WTC11 (cell line): Measurements from ENCODE around the gene MAN1A2. TPM values are rescaled to one million over a fixed set of nuclear protein-coding genes. Genes with fewer than 3 reads are reported as not detected.

Experiments
- ATAC-seq: fragments of 200-7000 bp; cut with Tn5 transposase; 2 replicates; pipeline ENCODE4 v1.10.0; 2021; ENCODE audit warnings: mild to moderate bottlenecking, moderate library complexity
- CTCF ChIA-PET: fragments of 300-600 bp; sonication (Branson Sonifier 250); formaldehyde crosslinking; loops from one replicate; lab custom pipeline; 2021; ENCODE audit warnings: antibody characterized with exemption; lab: Charles Lee
- POLR2A ChIA-PET: fragments of 350-600 bp; sonication (Branson Sonifier 250); formaldehyde crosslinking; loops from one replicate; lab custom pipeline; 2021; ENCODE audit warnings: antibody characterized with exemption; lab: Charles Lee
- DNase-seq: peaks from one replicate; pipeline ENCODE4 v3.0.0; 2021; ENCODE audit warnings: low spot score
- H3K27ac Mint-ChIP-seq: 2 replicates; pipeline ENCODE4 v1.8.0; 2021; ENCODE audit warnings: mixed read lengths
- H3K27me3 Mint-ChIP-seq: 2 replicates; pipeline ENCODE4 v1.8.0; 2021; ENCODE audit warnings: low read depth, mild to moderate bottlenecking, moderate library complexity, mixed read lengths
- H3K36me3 Mint-ChIP-seq: 2 replicates; pipeline ENCODE4 v1.8.0; 2021; ENCODE audit warnings: mixed read lengths
- H3K4me1 Mint-ChIP-seq: 2 replicates; pipeline ENCODE4 v1.8.0; 2022; ENCODE audit warnings: mixed read lengths
- H3K4me3 Mint-ChIP-seq: 2 replicates; pipeline ENCODE4 v1.8.0; 2021; ENCODE audit warnings: mild to moderate bottlenecking, moderate library complexity, mixed read lengths
- H3K9me3 Mint-ChIP-seq: 2 replicates; pipeline ENCODE4 v1.8.0; 2021; ENCODE audit warnings: mixed read lengths
- AR ChIP-seq: fragments of 250-450 bp; sonication (Bioruptor Pico); IDR thresholded peaks from 2 replicates; pipeline ENCODE4 v1.9.0; 2021; ENCODE audit warnings: mild to moderate bottlenecking
- GRHL2 ChIP-seq: fragments of 250-450 bp; sonication (Bioruptor Pico); IDR thresholded peaks from 2 replicates; pipeline ENCODE4 v1.8.0; 2022; ENCODE audit warnings: mild to moderate bottlenecking, moderate library complexity; ENCODE audit not compliant: insufficient replicate concordance, severe bottlenecking
- MXD4 ChIP-seq: fragments of 250-450 bp; sonication (Bioruptor Pico); IDR thresholded peaks from 2 replicates; pipeline ENCODE4 v1.8.0; 2021; ENCODE audit warnings: mild to moderate bottlenecking, moderate library complexity, borderline replicate concordance
- NFE2L1 ChIP-seq: sonication (generic); formaldehyde crosslinking; IDR thresholded peaks from 2 replicates; pipeline ENCODE4 v1.8.1; 2023; ENCODE audit warnings: missing genetic modification reagents
- NR3C1 ChIP-seq: sonication (generic); formaldehyde crosslinking; conservative IDR thresholded peaks from 2 replicates; pipeline ENCODE4 v1.8.1; 2023; ENCODE audit warnings: low read depth, mild to moderate bottlenecking, missing genetic modification reagents
- OVOL2 ChIP-seq: fragments of 250-450 bp; sonication (Bioruptor Pico); IDR thresholded peaks from 2 replicates; pipeline ENCODE4 v1.9.0; 2021; ENCODE audit warnings: mild to moderate bottlenecking, borderline replicate concordance
- USF2 ChIP-seq: sonication (generic); formaldehyde crosslinking; IDR thresholded peaks from 2 replicates; pipeline ENCODE4 v1.8.1; 2023; ENCODE audit warnings: mild to moderate bottlenecking, missing genetic modification reagents, moderate library complexity
- ZBTB43 ChIP-seq: sonication (generic); formaldehyde crosslinking; IDR thresholded peaks from 2 replicates; pipeline ENCODE4 v1.8.1; 2023; ENCODE audit warnings: mild to moderate bottlenecking, missing genetic modification reagents
- ZNF512 ChIP-seq: sonication (generic); formaldehyde crosslinking; IDR thresholded peaks from 2 replicates; pipeline ENCODE4 v1.8.1; 2022; ENCODE audit warnings: missing genetic modification reagents, borderline replicate concordance
- ZNF532 ChIP-seq: fragments of 250-450 bp; sonication (Bioruptor Pico); IDR thresholded peaks from 2 replicates; pipeline ENCODE4 v1.9.0; 2021; ENCODE audit warnings: mild to moderate bottlenecking, borderline replicate concordance
- total RNA-seq: library from RNA; stranded (reverse); gene quantifications from 3 replicates; pipeline ENCODE4 v1.2.3, GENCODE V29; 2021
- TF ChIP-seq, protein P1 (sequence below): sonication (generic); formaldehyde crosslinking; conservative IDR thresholded peaks from 2 replicates; pipeline ENCODE4 v1.8.1; 2022; ENCODE audit warnings: mild to moderate bottlenecking, missing genetic modification reagents
- TF ChIP-seq, protein P2 (sequence below): sonication (generic); formaldehyde crosslinking; IDR thresholded peaks from 2 replicates; pipeline ENCODE4 v1.8.1; 2023; ENCODE audit warnings: mild to moderate bottlenecking, moderate library complexity, missing genetic modification reagents

The MAN1A2 gene
- total RNA-seq, 1 experiment from 2014 or later = 16.0 TPM

DNA sequence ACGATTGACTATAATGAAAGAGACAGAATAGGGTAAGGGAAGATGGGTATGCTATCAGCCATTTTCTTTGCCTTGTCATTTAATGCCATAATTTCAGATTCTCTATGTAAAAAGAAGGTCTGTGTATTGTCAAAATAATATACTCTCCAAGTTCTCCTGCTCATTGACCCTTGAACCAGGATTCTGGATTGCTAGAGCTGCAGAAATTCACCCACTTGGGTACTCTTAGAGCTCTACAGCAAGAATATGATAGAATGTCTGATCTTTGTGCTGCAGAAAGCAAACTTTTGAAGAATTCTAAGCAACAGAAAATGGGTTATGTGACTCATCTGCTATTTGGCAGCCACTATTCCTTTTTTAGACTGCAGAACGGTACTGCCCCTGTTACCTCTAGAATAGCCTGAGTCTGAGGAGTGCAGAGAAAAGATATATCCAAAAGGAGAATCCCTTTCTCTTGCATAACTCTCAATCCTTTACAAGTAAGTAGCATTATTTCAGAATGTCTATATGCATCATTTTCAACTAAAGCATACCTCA lies 160.4 kb downstream of the MAN1A2 start (continued):
- TF ChIP-seq ZBTB43 (CRISPR knock-in tag) (no peak), ZNF532 (no peak), ZNF512 (CRISPR knock-in tag) (no peak)

DNA sequence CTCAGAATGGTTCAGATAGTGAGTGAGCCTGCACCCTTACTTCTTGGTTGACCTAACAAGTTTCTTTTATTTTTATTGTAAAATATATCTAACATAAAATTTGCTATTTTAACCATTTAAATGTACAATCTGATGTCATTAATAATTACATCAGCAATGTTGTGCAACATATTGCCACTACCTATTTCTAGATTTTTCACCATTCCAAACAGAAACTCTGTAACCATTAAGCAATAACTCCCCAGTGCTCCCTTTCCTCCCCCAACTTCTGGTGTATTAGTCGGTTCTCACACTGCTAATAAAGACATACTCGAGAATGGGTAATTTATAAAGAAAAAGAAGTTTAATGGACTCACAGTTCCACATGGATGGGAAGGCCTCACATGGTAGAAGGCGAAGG lies 162.4 kb downstream of the MAN1A2 start:
- ATAC-seq (no peak), DNase-seq (no peak)
- TF ChIP-seq MXD4 (CRISPR knock-in tag) (no peak), GRHL2 (CRISPR knock-in tag) (no peak), AR (CRISPR knock-in tag) (no peak)
- no peaks in the 10 kb centered on the region for H3K9me3 Mint-ChIP-seq
- CTCF ChIA-PET = interaction anchor here (1.1 kb wide), 1 partner anchor 229 kb away, joined by 3 read pairs; no protein-coding TSS in a partner anchor
- no peaks in the 10 kb centered on the region for H3K4me1 Mint-ChIP-seq
- H3K4me3 Mint-ChIP-seq = no peak overlapping the region
- H3K27me3 Mint-ChIP-seq = no peaks in the 10 kb centered on the region
- no peaks in the 10 kb centered on the region for H3K36me3 Mint-ChIP-seq
- POLR2A ChIA-PET = no interaction called here
- H3K27ac Mint-ChIP-seq = no peak overlapping the region

- no peaks in the 10 kb centered on the region for H3K36me3 Mint-ChIP-seq
- no peak overlapping the region for H3K27ac Mint-ChIP-seq
- POLR2A ChIA-PET = no interaction called here
- H3K4me1 Mint-ChIP-seq = no peaks in the 10 kb centered on the region; the same call in 1 of the 2 replicates
- ATAC-seq (no peak), DNase-seq (no peak)
- no peaks in the 10 kb centered on the region for H3K9me3 Mint-ChIP-seq
- CTCF ChIA-PET = no interaction called here
- H3K27me3 Mint-ChIP-seq = no peaks in the 10 kb centered on the region
- H3K4me3 Mint-ChIP-seq = no peak overlapping the region
- no peak for TF ChIP-seq ZNF532
- TF ChIP-seq, protein P1, sequence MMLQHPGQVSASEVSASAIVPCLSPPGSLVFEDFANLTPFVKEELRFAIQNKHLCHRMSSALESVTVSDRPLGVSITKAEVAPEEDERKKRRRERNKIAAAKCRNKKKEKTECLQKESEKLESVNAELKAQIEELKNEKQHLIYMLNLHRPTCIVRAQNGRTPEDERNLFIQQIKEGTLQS (CRISPR knock-in tag) = no peak
- no peak for TF ChIP-seq NR3C1 (CRISPR knock-in tag)
- TF ChIP-seq, protein P2, sequence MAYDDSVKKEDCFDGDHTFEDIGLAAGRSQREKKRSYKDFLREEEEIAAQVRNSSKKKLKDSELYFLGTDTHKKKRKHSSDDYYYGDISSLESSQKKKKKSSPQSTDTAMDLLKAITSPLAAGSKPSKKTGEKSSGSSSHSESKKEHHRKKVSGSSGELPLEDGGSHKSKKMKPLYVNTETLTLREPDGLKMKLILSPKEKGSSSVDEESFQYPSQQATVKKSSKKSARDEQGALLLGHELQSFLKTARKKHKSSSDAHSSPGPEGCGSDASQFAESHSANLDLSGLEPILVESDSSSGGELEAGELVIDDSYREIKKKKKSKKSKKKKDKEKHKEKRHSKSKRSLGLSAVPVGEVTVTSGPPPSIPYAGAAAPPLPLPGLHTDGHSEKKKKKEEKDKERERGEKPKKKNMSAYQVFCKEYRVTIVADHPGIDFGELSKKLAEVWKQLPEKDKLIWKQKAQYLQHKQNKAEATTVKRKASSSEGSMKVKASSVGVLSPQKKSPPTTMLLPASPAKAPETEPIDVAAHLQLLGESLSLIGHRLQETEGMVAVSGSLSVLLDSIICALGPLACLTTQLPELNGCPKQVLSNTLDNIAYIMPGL (CRISPR knock-in tag) = no peak
- TF ChIP-seq OVOL2 = no peak
- no peak for TF ChIP-seq NFE2L1
- no peak for TF ChIP-seq USF2 (CRISPR knock-in tag)
Observed at GRCh38 chr1:117531222-117531621, 164.0 kb downstream of the MAN1A2 start.
